Measurements from ENCODE around the gene ALDH1A2.
"Not testable (repeated sequence)": the region's sequence is repeated elsewhere in the genome, so short reads cannot be mapped to it uniquely, and the experiment has no call there.

ALDH1A2 gene

DNA sequence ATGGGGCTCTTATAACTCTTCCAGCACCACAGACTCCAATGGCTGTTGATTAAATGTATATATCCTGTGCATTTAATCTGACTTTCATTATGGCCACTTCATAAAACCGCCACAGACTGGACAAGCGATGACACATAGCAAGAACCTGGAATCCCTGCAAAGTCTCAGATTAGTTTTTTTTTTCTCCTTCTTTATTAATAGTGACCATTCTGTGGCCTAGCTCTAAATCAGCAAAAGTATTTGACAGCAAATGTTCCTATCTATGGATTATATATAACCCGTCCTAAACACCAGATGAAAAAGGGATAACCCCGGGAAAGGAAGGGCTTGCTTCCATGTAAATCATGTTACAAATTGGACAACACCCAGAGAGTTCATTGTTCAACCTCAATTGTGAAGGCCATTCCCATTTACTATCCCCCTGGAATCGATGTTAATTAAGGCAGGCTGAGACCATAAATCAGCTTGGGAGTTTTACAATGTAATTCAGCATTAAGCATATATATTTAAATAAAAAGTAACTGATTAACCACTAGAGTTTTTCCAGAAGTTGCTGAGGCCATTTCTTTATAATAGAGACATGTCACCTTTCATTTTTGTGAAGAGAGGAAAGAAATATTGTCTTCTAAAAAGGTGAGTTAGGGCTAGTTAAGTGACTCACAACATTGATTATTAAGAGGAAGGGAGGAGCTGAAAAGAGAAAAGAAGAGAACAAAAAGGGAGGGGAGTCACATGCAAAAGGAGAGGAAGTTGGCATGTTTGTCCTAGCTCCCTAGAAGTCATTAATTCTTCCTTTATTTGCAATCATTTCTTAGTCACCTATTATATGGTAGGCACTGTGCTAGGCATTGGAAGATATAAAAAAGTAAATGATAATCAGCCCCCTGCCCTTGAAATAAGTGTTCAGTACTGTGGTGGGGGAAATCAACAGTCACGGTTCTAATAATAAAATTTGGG lies 26.2 kb downstream of the ALDH1A2 start:
- DNase-seq = no peak

DNA sequence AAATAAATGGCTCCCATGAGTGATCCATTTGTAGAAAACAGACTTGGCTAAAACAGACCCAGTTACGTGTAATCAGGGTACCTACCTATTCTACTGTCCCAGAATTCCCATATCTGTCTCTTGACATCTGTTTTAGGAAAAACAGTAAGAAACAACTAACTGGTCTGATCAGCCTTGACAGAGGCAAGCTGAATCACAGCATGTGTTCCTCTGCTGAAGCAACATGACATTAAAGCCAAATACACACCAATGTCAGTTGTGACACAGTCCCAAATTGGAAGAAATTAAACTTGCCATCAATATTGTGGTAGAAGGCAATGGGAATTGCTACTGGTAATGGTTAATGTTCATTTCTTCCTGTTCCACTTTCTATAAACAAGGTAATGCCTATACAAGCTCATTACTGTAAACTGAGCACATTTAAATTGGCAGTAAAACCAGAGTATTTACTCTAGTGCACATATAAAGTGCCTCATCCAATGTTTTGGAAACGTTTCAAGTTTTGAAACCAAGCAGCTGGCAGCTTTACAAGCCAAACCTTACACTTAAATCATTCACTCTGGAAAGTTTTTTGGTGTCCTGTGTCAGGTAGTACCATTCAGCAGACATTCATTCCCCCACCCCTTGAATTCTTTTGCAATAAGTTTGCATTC lies 27.0 kb downstream of the ALDH1A2 start:
- no peak for DNase-seq

DNA sequence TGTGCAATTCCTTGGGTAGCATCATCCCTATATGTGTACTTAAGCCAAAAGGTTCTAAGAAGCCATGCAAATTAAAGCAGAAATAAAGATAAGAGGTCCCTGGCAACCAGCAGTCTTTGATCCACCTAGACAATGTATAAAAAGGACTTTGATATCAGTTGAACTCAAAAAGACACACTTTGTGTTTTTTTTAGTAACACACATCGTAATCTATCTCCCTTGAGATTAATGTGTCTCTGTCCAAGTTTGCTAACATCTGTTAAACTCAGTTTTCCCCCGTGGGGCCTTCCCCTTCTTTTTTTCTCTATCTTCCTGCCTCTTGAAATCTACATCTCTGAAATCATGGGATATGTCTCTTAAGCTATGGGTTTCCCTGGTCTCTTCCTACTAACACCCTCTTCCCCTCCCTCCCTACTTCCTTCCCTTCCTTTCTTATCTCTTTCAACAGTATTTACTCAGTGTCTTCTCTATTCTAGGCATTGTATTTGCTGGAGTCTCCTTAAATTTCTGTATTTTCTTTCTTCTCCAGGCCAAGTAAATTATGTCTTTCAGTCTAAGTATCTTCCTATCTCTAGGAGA lies 27.7 kb downstream of the ALDH1A2 start:
- no peak for DNase-seq

DNA sequence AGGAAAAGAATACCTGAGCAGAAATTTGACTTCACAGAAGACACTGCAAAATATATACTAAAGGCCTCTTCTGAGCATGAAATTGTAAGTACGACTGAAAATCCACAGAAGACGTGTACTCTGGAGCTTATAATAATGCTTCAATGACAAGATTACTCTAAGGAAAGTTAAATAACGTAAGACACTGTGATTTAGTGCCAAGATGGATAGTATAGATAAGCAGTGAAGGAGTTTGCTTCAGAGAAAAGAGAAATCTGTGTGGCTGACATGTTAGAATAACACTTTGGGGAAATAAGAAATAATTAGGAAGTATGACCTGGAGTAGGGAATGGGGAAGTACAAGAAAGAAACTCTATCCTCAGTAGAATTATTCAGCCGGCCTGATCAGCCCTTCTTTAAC lies 28.9 kb downstream of the ALDH1A2 start:
- DNase-seq = no peak

DNA sequence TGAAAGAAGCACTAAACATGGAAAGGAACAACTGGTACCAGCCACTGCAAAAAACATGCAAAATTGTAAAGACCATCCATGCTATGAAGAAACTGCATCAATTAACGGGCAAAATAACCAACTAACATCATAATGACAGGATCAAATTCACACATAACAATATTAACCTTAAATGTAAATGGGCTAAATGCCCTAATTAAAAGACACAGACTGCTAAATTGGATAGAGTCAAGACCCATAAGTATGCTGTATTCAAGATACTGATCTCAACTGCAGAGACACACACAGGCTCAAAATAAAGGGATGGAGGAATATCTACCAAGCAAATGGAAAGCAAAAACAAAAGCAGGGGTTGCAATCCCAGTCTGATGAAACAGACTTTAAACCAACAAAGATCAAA lies 37.1 kb downstream of the ALDH1A2 start:
- DNase-seq = not testable (repeated sequence)

DNA sequence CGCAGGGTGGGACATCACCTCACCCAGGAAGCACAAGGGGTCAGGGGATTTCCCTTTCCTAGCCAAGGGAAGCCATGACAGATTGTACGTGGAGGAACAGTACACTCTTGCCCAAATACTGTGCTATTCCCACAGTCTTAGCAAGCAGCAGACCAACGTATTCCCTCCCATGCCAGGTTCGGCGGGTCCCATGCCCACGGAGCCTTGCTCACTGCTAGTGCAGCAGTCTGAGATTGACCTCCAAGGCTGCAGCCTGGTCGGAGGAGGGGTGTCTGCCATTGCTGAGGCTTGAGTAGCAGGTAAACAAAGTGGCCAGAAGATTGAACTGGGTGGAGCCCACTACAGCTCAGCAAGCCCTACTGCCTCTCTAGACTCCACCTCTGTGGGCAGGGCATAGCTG lies 39.0 kb downstream of the ALDH1A2 start:
- no peak for DNase-seq

DNA sequence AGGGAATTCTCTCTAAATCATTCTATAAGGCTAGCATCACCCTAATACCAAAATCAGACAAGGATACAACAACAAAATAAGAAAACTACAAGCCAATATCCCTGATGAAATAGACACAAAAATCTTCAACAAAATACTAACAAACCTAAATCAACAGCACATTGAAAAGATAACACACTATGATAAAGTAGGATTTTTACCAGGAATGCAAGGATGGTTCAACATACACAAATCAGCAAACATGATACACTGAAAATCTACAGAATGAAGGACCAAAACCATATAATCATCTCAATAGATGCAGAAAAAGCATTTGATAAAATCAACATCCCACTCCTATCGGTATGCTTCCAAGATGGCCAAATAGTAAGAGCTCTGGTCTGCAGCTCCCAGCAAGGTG lies 39.5 kb downstream of the ALDH1A2 start:
- no peak for DNase-seq

DNA sequence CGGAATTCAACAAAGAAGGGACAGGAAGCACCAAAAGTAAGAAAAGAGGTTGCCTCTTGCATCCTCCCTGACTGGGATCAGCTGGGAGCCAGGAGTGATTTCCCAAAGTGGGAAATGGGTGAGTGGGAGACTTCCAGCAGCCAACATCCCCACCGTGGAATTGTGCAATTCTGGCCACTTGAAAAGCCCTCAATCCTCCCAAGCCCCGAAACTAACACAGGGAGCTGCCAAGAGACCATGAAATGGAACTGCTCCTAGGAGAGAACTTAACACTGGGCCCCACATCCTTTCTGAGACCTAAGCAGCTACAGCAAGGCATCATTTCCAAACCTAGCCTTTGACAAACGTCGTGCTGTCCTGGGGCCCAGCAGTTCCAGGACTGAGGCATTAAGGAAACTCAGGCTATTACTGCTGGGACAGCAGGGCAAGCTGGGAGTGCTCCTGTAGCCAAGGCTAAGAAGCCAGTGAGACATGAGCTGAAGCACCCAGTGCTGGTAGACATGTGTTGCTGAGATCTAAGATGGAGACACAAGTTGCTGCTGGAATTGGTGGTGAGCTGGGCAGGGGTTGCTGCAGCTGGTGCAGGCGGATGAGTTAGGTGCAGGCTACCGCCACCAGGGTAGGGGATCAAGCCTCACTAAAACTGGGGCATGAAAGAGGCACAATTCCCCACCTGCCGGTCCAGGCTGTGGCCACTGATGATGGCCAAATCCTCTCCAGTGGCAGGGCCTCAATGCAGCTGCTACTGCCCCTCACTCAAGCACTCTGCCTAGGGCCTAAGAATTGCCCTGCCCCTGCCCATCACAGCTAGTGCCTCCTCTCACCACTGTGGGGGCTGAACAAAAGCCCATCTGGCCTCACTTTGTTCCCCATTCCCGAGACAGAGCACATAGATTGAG lies 43.9 kb downstream of the ALDH1A2 start:
- DNase-seq = no peak

DNA sequence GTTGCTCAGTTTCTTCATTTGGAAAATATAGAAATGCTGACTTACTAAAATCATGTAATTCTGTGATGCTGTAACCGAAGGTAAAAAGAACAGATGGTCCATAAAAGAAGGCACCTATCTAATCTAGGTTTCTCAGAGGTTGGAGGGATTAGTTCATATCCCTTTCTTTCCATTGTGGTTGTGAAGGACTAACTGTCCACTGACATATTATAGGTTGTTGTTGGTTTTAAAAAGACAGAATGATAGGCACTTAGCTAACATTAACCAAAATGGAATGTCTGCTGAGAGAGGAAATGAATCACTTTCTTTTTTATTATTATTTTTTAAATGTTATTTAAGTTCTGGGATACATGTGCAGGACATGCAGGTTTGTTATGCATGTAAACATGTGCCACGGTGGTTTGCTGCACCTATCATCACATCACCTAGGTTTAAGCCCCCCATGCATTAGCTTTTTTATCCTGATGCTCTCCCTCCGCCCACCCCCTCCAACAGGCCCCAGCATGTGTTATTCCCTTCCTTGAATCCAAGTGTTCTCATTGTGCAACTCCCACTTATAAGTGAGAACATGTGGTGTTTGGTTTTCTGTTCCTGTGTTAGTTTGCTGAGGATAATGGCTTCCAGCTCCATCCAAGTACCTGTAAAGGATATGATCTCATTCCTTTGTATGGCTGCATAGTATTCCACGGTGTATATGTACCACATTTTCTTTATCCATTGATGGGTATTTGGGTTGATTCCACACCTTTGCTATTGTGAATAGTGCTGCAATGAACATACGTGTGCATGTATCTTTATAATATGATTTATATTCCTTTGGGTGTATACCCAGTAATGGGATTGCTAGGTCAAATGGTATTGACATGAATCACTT lies 45.8 kb downstream of the ALDH1A2 start:
- no peak for DNase-seq

DNA sequence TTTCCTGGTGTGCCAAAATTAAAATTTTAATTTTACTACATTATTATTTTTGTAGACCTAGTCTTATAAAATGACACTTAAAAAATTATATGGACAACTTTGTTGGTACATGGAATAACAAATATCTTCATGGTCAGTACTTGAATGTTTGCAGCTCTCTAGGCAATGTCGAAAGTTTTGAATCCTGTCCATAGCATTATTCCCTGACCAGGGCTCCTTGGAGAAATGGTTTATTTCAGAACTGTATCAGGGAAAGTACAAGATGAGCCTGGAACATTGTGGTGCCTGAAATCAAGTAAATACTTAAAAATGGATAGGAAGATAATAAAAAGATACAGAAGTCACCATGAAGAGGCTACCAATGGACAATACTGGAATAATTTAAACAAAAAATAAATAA lies 47.6 kb downstream of the ALDH1A2 start:
- DNase-seq = no peak

DNA sequence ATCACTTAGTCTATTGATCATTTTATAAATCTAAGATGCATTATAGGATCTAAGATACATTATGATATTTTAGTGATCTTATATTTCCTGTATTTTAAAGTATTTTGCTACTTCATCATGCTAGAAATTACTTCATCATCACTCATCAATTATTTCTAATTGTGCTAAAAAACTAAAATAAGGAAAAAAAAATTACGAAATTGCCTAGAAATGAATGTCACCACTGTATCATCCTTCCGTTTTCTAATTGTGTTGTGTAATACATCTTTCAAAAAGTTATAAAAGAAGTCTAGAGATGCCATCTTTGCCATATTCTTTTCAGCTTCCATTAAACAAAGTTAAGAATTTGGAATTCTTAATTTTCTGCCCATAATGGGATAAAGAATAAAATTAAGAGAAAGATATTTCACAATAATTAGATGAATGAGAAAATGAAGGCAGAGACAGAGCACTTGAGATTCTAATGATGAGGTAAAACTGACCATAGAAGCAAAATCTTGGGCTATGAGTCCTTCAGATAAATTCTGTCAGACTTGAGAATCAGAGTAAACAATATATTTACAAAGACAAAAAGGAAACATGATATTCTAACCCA lies 48.8 kb downstream of the ALDH1A2 start:
- no peak for DNase-seq

DNA sequence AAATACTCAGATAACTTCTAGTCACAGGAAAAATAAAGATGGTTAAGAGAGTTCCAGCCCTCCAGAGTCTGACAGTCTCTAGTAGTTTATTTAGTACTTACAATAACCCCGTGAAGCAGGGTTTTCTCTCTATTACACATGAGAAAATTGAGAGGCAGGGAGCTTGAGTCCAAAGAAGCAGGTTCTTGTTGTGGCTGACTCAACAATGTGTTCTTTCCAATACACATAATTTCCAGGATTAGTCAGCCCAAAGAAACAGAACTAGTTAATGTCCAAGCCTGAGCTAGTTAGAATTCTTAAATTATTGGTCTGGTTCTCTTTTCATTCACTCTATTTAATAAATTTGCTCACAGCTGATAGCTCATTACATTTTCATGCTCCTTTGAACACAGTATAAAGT lies 49.9 kb downstream of the ALDH1A2 start:
- DNase-seq = no peak

DNA sequence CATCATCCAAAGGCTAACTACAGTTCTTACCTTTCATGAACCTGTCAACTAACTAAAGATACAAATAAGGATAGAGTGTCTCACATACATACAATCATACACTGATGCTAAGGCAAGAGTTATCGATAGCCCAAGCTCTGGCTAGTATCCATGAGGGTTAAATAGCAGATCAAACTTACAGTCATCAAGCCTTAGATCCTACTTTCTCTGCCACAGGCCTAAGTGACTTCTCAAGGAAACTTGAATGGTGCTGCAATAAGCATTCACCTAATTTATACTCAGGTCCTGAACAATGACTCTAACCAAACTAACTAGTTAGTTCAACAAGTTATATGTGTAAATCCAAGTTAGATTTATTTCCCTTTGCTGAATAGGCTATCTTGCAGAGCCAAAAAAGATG lies 51.0 kb downstream of the ALDH1A2 start:
- DNase-seq = no peak

DNA sequence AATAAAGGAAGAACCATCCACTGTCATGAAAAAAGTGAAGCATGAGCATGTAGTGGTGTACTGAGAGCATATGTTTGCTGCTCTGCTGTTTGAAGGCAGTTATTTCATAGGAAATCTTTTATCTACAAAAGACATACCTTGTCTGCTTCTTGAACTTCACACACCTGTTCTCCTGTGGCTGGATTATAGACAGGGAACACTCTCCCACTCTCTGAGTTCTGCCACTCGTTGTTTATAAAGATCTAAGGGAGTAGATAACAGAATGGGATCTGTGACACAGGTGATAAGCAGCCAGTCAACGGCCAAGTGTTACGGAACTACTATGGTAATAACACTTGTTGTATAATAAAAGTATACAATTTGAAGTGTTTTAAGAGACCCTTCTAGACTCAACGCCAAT lies 51.5 kb downstream of the ALDH1A2 start:
- DNase-seq = no peak

DNA sequence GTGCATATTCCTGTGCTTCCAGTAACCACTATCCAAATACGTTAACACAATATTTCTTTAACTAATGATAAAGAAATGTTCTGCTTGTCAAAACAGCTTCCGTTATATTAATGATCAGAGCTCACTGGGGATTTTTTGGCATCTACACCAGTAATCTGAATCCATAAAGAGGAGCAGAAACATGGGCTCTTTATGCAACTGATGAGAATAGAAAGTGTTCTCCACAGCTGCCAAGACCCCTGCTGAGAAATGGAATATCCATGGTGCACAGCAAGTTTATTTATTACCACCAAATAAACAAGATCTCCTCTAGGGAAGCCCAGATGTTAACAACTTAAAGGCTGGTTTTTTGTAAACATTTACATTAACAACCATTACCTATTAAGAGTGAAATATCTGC lies 54.5 kb downstream of the ALDH1A2 start:
- DNase-seq = no peak

DNA sequence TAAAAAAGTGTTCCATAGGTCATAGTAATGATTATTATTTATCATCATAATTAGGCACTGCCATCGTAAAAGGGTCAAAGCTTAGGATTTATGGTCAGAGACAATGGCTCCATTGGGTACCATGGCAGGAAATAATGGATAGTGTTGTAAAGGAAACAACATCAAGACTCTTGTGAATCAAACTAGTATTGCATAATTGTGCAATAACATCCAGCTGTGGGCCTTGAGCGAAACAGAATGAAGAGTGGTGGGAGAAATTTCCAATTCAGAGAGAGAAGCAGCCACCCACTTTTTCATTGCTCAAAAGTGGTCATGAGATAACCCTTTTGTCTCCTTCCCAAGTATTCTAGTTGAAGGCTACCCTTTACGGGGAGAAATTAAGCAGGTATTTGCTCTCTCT lies 61.7 kb downstream of the ALDH1A2 start:
- no peak for DNase-seq

DNA sequence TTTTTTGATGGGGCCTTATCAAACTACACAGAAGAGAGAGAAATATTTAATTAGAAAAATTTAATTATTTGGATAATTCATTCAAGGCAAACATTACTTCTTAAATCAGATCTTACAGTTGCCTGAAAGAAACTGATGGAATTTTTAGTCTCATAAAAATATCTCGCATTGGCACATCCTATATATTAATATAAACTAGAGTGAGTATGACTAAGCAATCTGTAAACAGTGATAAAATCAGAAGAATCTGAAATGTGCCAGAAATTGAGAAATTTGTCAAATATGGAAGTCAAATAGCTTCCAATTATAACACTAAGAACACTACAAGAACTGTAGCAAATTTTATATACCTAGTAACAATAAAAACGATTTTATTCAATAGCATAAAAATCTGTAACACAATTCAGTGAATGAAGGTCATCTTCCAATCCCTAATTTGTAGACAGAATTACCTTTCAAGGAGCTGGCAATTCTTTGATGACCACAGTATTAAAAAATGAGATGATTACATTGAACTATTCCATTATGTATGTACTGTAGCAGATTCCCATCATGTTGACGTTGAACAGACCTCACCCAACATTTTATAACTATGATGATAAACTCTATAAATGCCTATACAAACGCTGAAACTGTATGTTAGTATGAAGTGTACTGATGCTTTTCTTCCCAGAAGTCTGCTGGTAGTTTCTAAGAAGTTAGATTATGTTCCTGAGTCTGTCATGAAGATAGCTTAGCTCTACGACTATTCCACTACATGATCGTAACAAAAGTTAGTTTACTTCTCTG lies 63.0 kb downstream of the ALDH1A2 start:
- no peak for DNase-seq

DNA sequence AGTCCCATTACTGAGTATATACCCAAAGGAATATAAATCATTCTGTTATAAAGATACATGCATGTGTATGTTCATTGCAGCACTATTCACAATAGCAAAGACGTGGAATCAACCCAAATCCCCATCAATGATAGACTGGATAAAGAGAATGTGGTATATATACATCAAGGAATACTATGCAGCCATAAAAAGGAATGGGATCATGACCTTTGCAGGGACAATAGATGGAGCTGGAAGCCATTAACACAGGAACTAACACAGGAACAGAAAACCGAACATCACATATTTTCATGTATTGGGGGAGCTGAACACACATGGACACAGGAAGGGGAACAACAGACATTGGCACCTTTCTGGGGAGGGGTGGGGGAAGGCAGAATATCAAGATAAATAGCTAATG lies 65.8 kb downstream of the ALDH1A2 start:
- DNase-seq = not testable (repeated sequence)

DNA sequence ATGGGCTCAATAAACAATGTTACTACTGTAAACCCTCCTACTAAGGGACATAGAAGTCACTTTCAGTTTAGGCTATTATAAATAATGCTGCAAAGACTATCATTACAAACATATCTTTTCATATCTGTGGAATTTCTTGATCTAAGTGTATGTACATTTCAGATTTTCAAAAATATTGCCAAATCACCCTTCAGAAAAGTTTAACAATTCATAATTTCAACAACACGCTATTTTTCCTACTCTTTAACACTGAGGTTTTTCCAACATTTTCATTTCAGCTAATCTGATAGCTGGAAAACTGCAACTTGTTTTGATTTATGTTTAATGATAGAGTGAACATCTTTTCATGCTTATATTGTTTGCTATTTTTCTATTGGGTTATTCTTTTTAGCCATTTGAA lies 69.0 kb downstream of the ALDH1A2 start:
- no peak for DNase-seq

DNA sequence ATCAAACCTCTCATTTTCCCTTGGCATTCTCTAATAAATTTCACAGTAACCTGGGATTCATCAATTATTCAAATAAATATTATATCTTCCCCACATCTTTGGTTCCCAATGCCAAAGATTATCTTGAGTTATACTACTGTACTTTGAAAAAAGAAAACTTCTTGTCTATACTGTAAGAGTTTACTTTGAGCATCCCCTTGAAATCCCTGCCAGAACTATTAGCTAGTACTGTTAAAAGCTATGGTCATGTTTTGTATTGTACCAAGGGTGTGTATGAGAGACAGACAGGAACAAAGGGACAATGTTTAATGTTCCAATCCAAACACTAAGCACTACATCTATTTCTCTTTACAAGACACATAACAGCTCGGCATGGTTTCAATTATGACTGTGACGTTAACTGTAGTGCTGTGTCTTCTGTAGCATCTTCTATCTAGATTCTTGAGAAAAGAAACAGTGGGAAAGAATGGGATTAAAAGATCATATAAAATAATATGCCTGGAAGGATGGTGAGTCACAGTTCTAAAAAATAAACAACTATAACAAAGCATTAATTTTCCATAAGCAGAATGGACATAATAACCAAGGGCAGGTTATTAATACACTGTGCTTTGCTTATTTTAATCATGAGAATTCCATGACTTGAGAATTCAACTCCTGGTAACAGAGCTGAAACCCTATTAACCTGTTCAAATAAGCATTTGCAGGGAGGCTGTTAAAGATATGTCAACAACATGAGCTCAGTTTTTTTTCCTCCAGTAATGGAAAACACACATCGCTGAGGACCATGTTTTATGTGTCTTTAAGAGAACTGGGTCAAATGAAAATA lies 71.1 kb downstream of the ALDH1A2 start:
- DNase-seq = no peak

Measured in SIG-M5 (cell line).